ENCODE results near the gene MRPL4. TPM values are rescaled to one million over a fixed set of nuclear protein-coding genes. Genes with fewer than 3 reads are reported as not detected.

Gene MRPL4
- total RNA-seq, 2 donors from 2014 or later, result 33.8 to 44.2 TPM

GRCh38 chr19:10223488-10224213, 28.4 kb upstream of the MRPL4 start:
- Mint-ChIP-seq H3K27ac (peak overlapping the region; percentile 61), H3K4me1 (peaks cover 16% of the 10 kb centered on the region), H3K27me3 (no peaks in the 10 kb centered on the region), H3K36me3 (ENCODE audit: low read depth) (peaks cover 7% of the 10 kb centered on the region), H3K4me3 (peak overlapping the region; percentile 50)
- no peak for ATAC-seq
- H3K9me3 ChIP-seq (ENCODE audit: control insufficient read depth, low read length, poor library complexity, severe bottlenecking), result no peaks in the 10 kb centered on the region
- DNase-seq, result no peak

DNA sequence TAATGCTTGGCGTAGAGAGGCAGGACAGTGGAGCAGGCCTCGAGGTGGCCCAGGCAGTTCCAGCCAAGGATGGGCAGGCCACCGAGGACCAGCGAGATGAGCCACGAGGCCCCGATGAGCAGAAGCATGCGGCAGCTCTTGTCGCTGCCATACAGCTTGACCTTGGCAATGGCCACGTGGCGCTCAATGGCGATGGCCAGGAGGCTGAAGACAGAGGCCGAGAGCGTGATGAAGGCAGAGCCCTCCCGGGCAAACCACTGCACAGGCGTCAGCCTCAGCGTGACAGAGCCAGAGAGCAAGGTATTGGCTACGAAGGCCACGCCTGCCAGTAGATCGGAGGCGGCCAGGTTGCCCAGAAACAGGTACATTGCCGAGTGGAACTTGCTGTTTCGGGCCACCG, 27.7 kb upstream of the MRPL4 start:
- H3K4me1 Mint-ChIP-seq, result peaks cover 16% of the 10 kb centered on the region
- ATAC-seq (no peak), DNase-seq (no peak)
- H3K36me3 Mint-ChIP-seq (ENCODE audit: low read depth), result peaks cover 7% of the 10 kb centered on the region
- H3K9me3 ChIP-seq (ENCODE audit: control insufficient read depth, low read length, poor library complexity, severe bottlenecking), result no peaks in the 10 kb centered on the region
- no peaks in the 10 kb centered on the region for H3K27me3 Mint-ChIP-seq
- peak overlapping the region; percentile 61 for H3K27ac Mint-ChIP-seq
- H3K4me3 Mint-ChIP-seq, result no peak overlapping the region

GRCh38 chr19:10226021-10226375, 26.0 kb upstream of the MRPL4 start:
- no peaks in the 10 kb centered on the region for H3K9me3 ChIP-seq (ENCODE audit: control insufficient read depth, low read length, poor library complexity, severe bottlenecking)
- no peak overlapping the region for H3K4me3 Mint-ChIP-seq
- ATAC-seq, result no peak
- peak overlapping the region; percentile 63 for H3K27ac Mint-ChIP-seq
- H3K36me3 Mint-ChIP-seq (ENCODE audit: low read depth), result peaks cover 7% of the 10 kb centered on the region
- H3K27me3 Mint-ChIP-seq, result no peaks in the 10 kb centered on the region
- no peak for DNase-seq
- H3K4me1 Mint-ChIP-seq, result peaks cover 23% of the 10 kb centered on the region

DNA sequence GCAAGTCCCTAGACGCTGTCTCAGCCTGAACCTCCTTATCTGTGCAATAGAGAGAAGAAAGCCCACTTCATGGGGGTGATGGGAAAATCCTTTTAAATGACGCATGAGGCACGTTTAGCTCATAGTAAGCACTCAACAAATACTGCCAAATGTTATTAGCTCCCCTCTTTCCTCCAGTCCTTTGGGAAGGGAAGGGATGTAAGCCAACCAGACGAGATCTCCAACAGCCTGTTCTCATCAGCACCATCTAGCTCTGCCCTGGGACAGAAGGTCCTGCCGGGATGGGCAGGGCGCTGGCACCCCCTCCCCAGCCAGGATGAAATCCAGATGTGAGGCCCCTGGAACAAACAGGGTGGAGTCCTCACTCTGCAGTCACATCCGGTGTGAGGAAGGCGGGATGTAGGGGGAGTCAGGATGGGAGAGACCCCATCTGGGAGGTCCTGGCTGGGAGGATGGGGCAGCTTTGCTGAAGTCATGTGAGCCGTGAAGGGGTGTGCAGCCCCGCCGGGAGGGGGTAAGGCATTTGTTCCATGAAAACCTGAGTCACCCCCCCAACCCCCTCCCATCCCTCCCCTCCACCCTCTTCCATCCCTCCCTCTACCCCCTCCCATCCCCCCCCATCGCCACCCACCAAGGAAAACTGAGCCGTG, 25.5 kb upstream of the MRPL4 start:
- Mint-ChIP-seq H3K36me3 (ENCODE audit: low read depth) (peaks cover 6% of the 10 kb centered on the region), H3K4me1 (peaks cover 23% of the 10 kb centered on the region), H3K4me3 (no peak overlapping the region), H3K27ac (peak overlapping the region; percentile 63), H3K27me3 (no peaks in the 10 kb centered on the region)
- ATAC-seq (no peak), DNase-seq (no peak)
- no peaks in the 10 kb centered on the region for H3K9me3 ChIP-seq (ENCODE audit: control insufficient read depth, low read length, poor library complexity, severe bottlenecking)

DNA sequence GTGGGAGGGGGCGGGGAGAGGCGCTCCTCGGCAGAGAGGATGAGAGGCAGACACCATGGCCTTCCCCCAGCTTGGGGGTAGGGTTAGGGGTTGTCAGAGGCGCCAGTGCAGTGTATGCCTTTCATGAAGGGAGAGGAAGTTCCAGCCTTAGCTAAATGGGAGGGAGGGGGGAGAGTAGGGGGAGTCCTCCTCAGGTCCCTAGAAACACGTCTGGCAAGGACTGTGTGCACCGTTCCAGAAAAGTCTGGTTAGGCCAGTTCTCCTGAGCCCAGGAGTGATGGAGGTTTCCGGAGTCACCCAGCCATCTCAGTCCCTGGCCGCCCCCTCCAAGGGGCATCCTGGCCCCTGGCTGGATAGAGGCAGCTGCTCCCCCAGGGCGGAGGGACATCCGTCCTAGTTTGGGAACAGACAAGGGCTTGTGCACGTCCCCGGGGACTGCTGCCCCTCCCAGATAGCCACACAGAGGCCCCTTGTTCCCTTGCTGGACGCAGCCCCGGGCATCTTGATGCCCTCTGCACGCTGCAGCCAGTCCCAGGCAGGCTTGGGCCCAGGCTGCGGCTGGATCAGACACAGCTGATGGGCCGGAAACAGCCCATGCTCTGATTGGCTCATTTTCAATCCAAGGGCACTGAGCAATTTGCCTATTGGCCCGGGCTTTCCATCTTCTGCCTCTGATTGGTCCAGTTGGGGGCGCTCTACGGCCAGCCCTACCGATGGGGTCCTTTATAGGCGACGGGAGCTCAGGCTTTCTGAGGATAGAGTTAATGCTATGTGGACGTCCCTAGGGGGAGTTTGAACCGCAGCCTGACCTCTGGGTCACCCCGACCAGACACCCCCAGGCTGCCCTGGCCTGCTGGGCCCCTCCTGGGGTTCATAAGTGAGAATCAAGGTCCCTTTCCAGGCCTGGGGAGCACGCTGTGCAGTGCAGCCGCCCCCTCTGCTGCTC, 24.7 kb upstream of the MRPL4 start:
- Mint-ChIP-seq H3K36me3 (ENCODE audit: low read depth) (peaks cover 5% of the 10 kb centered on the region), H3K27me3 (no peaks in the 10 kb centered on the region), H3K4me1 (peaks cover 27% of the 10 kb centered on the region), H3K27ac (no peak overlapping the region), H3K4me3 (no peak overlapping the region)
- DNase-seq (no peak), ATAC-seq (no peak)
- H3K9me3 ChIP-seq (ENCODE audit: control insufficient read depth, low read length, poor library complexity, severe bottlenecking), result no peaks in the 10 kb centered on the region

- H3K4me3 Mint-ChIP-seq, result no peak overlapping the region
- H3K27ac Mint-ChIP-seq, result peak overlapping the region; percentile 93
- DNase-seq (no peak), ATAC-seq (no peak)
- H3K9me3 ChIP-seq (ENCODE audit: control insufficient read depth, low read length, poor library complexity, severe bottlenecking), result no peaks in the 10 kb centered on the region
- H3K4me1 Mint-ChIP-seq, result peaks cover 25% of the 10 kb centered on the region
- peaks cover 3% of the 10 kb centered on the region for H3K36me3 Mint-ChIP-seq (ENCODE audit: low read depth)
- H3K27me3 Mint-ChIP-seq, result no peaks in the 10 kb centered on the region
Measured at GRCh38 chr19:10228393-10228792, 23.6 kb upstream of the MRPL4 start.

DNA sequence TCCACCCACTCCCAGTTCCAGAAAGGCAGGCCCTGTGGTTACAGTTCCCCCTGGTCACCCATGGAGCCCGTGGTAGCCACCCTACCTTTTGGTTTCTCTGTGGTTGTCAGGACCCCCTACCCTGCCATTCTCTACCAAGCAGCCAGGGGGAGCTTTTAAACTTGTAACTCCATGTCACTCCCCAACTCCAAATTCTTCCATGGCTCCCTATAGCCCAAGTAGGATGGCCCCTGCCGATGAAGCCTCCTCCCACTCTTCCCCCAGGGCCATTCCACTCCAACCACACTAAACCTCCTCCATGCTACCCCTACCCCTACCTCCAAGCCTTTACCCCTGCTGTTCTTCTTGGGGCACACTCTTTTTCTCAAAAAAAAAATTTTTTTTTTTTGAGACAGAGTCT, 23.1 kb upstream of the MRPL4 start:
- peak overlapping the region; percentile 93 for H3K27ac Mint-ChIP-seq
- no peak for ATAC-seq
- DNase-seq, result peak in 2 of 3 donors; percentile 20 to 25
- H3K4me1 Mint-ChIP-seq, result peaks cover 25% of the 10 kb centered on the region
- peaks cover 3% of the 10 kb centered on the region for H3K36me3 Mint-ChIP-seq (ENCODE audit: low read depth)
- H3K4me3 Mint-ChIP-seq, result peak overlapping the region; percentile 93
- H3K27me3 Mint-ChIP-seq, result no peaks in the 10 kb centered on the region
- no peaks in the 10 kb centered on the region for H3K9me3 ChIP-seq (ENCODE audit: control insufficient read depth, low read length, poor library complexity, severe bottlenecking)

GRCh38 chr19:10230173-10230860, 21.7 kb upstream of the MRPL4 start:
- H3K27me3 Mint-ChIP-seq, result no peaks in the 10 kb centered on the region

GRCh38 chr19:10230861-10231611, 21.0 kb upstream of the MRPL4 start, which contains the start of gene S1PR2:
Gene S1PR2 (minus strand): TSS chr19:10231331. CDS start chr19:10224905, 6,426 bp downstream.
- Mint-ChIP-seq H3K27me3 (no peaks in the 10 kb centered on the region), H3K4me3 (peak within 1 kb of the TSS; percentile 93), H3K36me3 (ENCODE audit: low read depth) (no peaks in the 10 kb centered on the region), H3K27ac (peak within 1 kb of the TSS; percentile 93), H3K4me1 (peaks cover 29% of the 10 kb centered on the region)
- H3K9me3 ChIP-seq (ENCODE audit: control insufficient read depth, low read length, poor library complexity, severe bottlenecking), result no peaks in the 10 kb centered on the region
- DNase-seq, result peak; percentile 61 to 72 (median 64)
- peak; percentile 50 for ATAC-seq

More at GRCh38 chr19:10230173-10230860, 21.7 kb upstream of the MRPL4 start:
- peaks cover 24% of the 10 kb centered on the region for H3K4me1 Mint-ChIP-seq
- H3K9me3 ChIP-seq (ENCODE audit: control insufficient read depth, low read length, poor library complexity, severe bottlenecking), result no peaks in the 10 kb centered on the region
- H3K27ac Mint-ChIP-seq, result peak overlapping the region; percentile 93
- peak overlapping the region; percentile 93 for H3K4me3 Mint-ChIP-seq
- DNase-seq (peak; percentile 63 to 74 (median 64)), ATAC-seq (peak; percentile 82)
- H3K36me3 Mint-ChIP-seq (ENCODE audit: low read depth), result no peaks in the 10 kb centered on the region

DNA sequence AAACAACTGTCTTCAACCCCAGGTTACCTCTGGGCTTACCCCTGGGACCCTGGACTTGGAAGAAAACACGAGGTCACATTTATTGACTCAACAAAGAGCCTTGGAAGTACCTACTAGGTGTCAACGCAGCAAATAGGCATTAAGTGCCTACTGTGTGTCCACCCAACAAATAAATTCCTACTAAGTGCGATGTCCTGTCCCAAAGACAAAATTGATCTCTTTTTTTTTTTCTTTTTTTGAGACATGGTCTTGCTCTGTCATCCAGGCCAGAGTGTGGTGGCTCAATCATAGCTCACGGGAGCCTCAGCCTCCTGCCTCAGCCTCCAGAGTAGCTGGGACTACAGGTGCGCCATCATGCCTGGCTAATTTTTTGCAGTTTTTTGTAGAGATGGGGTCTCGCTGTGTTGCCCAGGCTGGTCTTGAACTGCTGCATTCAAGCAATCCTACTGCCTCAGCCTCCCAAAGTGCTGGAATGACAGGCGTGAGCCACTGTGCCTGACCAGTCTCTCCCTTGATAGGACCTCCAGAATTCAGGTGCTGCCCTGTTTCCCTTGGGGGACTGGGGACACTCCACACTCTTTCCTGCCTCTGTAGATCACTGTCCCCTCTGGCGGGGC, 20.3 kb upstream of the MRPL4 start:
- Mint-ChIP-seq H3K4me1 (peaks cover 32% of the 10 kb centered on the region), H3K4me3 (peak overlapping the region; percentile 93), H3K27me3 (no peaks in the 10 kb centered on the region), H3K27ac (peak overlapping the region; percentile 93), H3K36me3 (ENCODE audit: low read depth) (no peaks in the 10 kb centered on the region)
- H3K9me3 ChIP-seq (ENCODE audit: control insufficient read depth, low read length, poor library complexity, severe bottlenecking), result no peaks in the 10 kb centered on the region
- no peak for DNase-seq
- no peak for ATAC-seq

GRCh38 chr19:10233946-10234345, 18.1 kb upstream of the MRPL4 start:
- no peaks in the 10 kb centered on the region for H3K36me3 Mint-ChIP-seq (ENCODE audit: low read depth)
- no peak overlapping the region for H3K4me3 Mint-ChIP-seq
- peak overlapping the region; percentile 93 for H3K27ac Mint-ChIP-seq
- DNase-seq, result no peak
- no peak for ATAC-seq
- H3K9me3 ChIP-seq (ENCODE audit: control insufficient read depth, low read length, poor library complexity, severe bottlenecking), result no peaks in the 10 kb centered on the region
- no peaks in the 10 kb centered on the region for H3K27me3 Mint-ChIP-seq
- H3K4me1 Mint-ChIP-seq, result peaks cover 31% of the 10 kb centered on the region

DNA sequence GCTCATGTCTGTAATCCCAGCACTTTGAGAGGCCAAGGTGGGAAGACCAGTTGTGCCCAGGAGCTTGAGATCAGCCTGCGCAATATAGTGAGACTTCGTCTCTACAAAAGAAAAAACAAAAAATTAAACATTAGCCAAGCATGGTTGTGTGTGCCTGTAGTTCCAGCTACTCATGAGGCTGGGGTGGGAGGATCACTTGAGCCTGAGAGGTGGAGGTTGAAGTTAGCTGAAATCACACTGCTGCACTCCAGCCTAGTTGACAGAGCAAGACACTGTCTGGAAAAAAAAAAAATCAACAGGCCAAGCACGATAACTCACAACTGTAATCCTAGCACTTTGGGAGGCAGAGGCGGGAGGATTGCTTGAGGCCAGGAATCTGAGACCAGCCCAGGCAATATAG, 17.0 kb upstream of the MRPL4 start:
- no peak for DNase-seq
- H3K36me3 Mint-ChIP-seq (ENCODE audit: low read depth), result no peaks in the 10 kb centered on the region
- H3K4me1 Mint-ChIP-seq, result peaks cover 25% of the 10 kb centered on the region
- H3K27ac Mint-ChIP-seq, result peak overlapping the region; percentile 100
- no peaks in the 10 kb centered on the region for H3K27me3 Mint-ChIP-seq
- H3K9me3 ChIP-seq (ENCODE audit: control insufficient read depth, low read length, poor library complexity, severe bottlenecking), result no peaks in the 10 kb centered on the region
- H3K4me3 Mint-ChIP-seq, result peak overlapping the region; percentile 97
- ATAC-seq, result no peak
